GM12873 (cell line): ENCODE data around the gene GNAI2.

Source experiments
- TF ChIP-seq, protein P1 (sequence below): IDR thresholded peaks from 2 replicates; pipeline ENCODE4 v1.5.1; 2012; ENCODE audit warnings: low read depth, mild to moderate bottlenecking, moderate library complexity, low read length, control low read depth; ENCODE audit not compliant: insufficient read depth; ENCODE audit errors: missing control alignments

The GNAI2 gene

DNA sequence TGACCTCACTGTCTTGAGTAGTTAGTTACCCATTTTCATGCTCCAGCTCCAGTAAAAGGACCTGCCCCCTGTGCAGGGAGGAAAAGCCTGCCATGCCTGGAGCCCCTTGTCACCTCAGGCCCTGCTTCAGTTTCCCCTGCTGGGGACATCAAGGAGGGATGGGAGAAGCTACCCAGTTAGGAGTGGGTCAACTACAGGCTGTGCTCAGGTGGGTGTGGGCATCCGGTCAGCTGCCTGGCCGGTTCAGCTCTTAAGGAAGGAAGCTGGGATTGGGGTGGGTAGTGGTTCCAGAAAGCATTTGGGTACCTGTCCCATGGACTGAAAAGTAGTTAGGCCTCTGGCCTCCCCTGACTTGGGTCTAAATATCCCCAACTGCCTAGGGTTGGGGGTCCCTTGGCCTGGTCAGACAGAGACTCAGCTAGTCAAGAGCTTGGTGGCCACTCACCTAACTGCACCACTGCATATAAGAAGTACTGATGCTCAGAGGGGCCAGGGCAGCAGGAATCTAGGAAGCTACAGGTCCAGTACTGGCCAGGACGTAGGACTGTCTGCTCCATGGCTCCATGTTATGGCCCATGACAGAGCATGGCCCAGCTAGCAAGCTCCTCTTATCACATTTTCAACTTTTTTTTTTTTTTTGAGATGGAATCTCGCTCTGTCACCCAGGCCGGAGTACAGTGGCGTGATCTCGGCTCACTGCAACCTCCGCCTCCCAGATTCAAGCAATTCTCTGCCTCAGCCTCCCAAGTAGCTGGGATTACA, 43.4 kb downstream of the GNAI2 start:
- TF ChIP-seq, protein P1, sequence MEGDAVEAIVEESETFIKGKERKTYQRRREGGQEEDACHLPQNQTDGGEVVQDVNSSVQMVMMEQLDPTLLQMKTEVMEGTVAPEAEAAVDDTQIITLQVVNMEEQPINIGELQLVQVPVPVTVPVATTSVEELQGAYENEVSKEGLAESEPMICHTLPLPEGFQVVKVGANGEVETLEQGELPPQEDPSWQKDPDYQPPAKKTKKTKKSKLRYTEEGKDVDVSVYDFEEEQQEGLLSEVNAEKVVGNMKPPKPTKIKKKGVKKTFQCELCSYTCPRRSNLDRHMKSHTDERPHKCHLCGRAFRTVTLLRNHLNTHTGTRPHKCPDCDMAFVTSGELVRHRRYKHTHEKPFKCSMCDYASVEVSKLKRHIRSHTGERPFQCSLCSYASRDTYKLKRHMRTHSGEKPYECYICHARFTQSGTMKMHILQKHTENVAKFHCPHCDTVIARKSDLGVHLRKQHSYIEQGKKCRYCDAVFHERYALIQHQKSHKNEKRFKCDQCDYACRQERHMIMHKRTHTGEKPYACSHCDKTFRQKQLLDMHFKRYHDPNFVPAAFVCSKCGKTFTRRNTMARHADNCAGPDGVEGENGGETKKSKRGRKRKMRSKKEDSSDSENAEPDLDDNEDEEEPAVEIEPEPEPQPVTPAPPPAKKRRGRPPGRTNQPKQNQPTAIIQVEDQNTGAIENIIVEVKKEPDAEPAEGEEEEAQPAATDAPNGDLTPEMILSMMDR = no peak

DNA sequence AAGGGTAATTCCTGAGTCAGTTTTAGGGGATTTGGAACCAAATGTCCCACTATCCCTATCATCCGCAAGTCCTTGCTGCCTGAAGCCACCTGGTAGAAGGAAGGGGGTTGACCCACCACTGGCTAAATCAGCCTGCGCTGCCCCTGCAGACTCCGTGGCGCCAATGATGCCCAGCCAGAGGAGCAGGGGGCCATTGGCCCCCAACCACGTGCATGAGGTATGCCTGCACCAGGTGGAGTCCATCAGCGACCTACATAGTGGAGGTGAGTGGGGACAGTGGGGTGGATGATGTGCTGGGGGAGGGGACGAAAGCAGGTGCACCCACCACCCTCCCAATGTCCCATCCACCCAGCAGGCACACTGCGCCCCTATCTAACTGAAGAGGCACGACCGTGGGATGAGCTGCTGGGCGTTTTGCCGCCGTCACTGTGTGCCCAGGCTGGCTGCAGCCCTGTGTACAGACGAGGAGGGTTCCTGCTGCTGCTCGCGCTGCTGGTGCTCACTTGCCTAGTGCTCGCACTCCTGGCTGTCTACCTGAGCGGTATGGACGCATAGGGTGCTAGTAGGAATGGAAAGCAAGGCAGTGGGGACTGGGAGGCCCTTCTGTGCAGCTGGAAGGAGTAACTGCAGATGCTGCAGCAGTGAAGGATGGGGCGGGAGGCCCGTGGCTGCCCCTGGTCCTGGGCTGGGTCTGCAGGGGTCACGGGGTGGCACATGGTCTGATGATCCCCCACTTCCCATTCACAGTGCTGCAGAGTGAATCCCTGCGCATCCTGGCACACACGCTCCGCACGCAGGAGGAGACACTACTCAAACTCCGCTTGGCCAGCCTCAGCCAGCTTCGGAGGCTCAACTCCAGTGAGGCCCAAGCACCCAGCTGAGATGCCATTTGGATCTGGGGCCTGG, 50.6 kb downstream of the GNAI2 start:
- TF ChIP-seq, protein P1 = no peak

DNA sequence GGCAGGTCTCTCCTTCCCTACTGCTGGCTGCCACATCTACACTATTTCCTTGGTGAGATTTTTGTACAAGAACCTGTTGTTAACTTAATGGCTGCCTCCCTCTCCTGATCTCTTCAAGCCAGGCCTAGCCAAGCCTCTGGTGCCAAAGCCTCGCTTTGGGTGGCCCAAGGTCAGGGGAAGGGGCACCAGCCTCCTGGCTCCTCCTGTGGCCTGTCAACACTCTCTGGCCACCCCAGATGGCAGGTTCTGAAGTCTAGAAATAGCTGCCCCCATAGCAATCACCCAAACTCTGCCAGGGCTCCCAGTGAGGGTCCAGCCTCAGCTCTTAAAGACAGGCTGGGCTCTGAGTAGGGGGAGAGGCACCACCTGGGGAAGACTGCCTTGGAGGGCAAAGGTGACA, 51.3 kb downstream of the GNAI2 start:
- TF ChIP-seq, protein P1 = no peak

DNA sequence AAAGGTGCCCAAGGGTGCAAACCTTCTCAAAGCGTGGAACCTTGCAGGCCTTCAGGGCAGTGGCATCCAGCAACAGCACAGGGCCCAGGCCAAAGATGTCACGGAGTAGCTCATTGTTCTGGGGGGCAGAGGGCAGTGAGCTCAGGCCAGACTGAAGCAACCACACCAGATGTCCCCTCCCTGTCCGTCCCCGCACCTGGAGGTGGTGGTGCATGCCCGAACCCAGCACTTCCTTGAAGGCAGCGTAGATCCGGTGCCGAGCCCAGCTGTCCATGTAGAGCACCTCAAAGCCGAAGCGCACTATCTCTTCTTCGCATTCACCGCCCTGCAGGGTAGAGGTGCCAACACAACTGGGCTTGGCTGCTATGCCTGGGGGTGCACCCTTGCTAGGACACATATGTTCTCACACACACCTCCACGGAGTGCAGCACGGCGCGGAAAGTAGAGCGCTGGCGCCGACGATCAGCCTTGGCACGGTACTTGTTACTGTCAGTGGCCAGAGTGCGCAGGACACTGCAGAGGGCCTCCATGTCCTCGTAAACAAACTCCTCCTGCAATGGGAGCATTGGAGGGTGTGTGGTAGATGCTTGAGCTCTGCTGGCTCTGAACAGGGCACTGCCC, 52.5 kb downstream of the GNAI2 start:
- TF ChIP-seq, protein P1 = no peak

DNA sequence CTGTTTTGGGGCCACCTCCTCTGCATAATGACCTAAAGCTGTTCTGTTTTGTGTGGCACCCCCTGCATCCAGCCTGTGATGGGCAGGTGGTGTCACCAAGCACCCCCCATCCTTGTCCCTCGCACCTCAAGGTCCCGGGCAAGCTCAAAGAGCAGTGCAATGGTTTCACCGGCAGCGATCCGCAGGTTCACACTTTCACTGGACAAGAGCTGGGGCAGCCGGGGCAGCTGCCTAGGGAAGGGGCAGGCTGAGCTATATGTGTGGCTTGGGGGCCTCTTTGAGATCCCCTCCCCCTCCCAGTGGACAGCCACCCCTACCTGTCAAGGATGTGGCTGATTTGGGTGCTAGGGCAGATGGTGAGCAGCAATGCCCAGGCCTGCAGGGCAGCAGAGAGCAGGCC, 53.1 kb downstream of the GNAI2 start:
- TF ChIP-seq, protein P1 = no peak

DNA sequence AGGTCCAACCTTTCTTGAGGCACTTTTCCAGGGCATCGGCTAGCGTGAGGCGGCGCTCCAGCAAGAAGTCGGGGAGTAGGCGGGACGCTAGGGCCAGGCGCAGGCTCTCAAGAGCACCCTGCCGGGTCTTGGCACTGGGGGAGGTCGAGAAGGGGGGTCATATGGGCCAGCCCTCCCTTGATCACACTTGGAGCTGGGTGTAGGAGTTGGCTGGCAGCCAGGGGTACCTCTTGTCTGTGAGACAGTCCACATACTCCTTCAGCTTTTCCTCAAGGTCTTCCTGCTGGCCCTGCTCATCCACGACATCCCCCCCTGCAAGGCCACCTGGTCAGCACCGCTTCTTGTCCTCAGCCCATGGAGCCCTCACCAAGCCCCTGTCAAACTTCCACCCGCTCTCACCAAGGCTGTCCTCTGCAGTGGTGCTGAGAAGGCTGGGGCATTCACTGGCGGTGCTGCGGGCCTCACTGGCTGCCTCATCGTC, 54.2 kb downstream of the GNAI2 start:
- TF ChIP-seq, protein P1 = no peak
